ENCODE data around the gene KDM5B. TPM values are rescaled to one million over a fixed set of nuclear protein-coding genes. Genes with fewer than 3 reads are reported as not detected.

Gene KDM5B
- total and polyA plus RNA-seq, 2 experiments from 2014 or later = 87.9 to 110 TPM

- Histone ChIP-seq H3K4me3 (no peak overlapping the region), H3K36me3 (replicated peaks; ENCODE audit: insufficient read depth, low read depth) (no peaks in the 10 kb centered on the region), H3K9me3 (ENCODE audit: low read depth) (no peaks in the 10 kb centered on the region), H3K27me3 (no peaks in the 10 kb centered on the region), H3K9me2 (replicated peaks; ENCODE audit: insufficient read depth) (no peaks in the 10 kb centered on the region), H3K4me1 (ENCODE audit: insufficient read depth) (no peaks in the 10 kb centered on the region), H3K4me2 (no peak overlapping the region), H3K79me2 (no peaks in the 10 kb centered on the region), H2AFZ (no peak overlapping the region), H4K20me1 (ENCODE audit: insufficient read depth, poor library complexity, severe bottlenecking) (no peaks in the 10 kb centered on the region), H3K27ac (no peak overlapping the region)
- WGBS (ENCODE audit: low lambda C conversion rate, missing lambda C conversion rate) = 90% methylated on average over 11 of the region's 11 CpGs
- TF ChIP-seq EZH2phosphoT487 (IDR thresholded peaks at IDR 0.05; ENCODE audit: low read depth, severe bottlenecking, unreplicated experiment) = no peak
- no peak for TF ChIP-seq CTCF (IDR thresholded peaks at IDR 0.05; ENCODE audit: poor library complexity)
- no peak for DNase-seq (ENCODE audit: low spot score)
Observed at GRCh38 chr1:202843081-202843480, 34.9 kb upstream of the KDM5B start.

GRCh38 chr1:202837746-202838262, 29.6 kb upstream of the KDM5B start:
- Histone ChIP-seq H4K20me1 (ENCODE audit: insufficient read depth, poor library complexity, severe bottlenecking) (no peaks in the 10 kb centered on the region), H3K79me2 (no peaks in the 10 kb centered on the region), H2AFZ (no peak overlapping the region), H3K27me3 (no peaks in the 10 kb centered on the region), H3K9me2 (replicated peaks; ENCODE audit: insufficient read depth) (no peaks in the 10 kb centered on the region), H3K4me1 (ENCODE audit: insufficient read depth) (no peaks in the 10 kb centered on the region), H3K4me3 (no peak overlapping the region), H3K36me3 (replicated peaks; ENCODE audit: insufficient read depth, low read depth) (no peaks in the 10 kb centered on the region), H3K4me2 (no peak overlapping the region), H3K27ac (no peak overlapping the region), H3K9me3 (ENCODE audit: low read depth) (no peaks in the 10 kb centered on the region)
- TF ChIP-seq EZH2phosphoT487 (IDR thresholded peaks at IDR 0.05; ENCODE audit: low read depth, severe bottlenecking, unreplicated experiment) (no peak), CTCF (IDR thresholded peaks at IDR 0.05; ENCODE audit: poor library complexity) (no peak), EZH2 (IDR thresholded peaks at IDR 0.05; ENCODE audit: borderline replicate concordance) (no peak)
- no peak for DNase-seq (ENCODE audit: low spot score)
- WGBS (ENCODE audit: low lambda C conversion rate, missing lambda C conversion rate) = 86% methylated on average over 4 of the region's 5 CpGs

- H3K4me1 ChIP-seq (ENCODE audit: insufficient read depth) = no peaks in the 10 kb centered on the region
- H4K20me1 ChIP-seq (ENCODE audit: insufficient read depth, poor library complexity, severe bottlenecking) = no peaks in the 10 kb centered on the region
- TF ChIP-seq EZH2phosphoT487 (IDR thresholded peaks at IDR 0.05; ENCODE audit: low read depth, severe bottlenecking, unreplicated experiment) (no peak), CTCF (IDR thresholded peaks at IDR 0.05; ENCODE audit: poor library complexity) (no peak), EZH2 (IDR thresholded peaks at IDR 0.05; ENCODE audit: borderline replicate concordance) (no peak)
- no peaks in the 10 kb centered on the region for H3K9me2 ChIP-seq (replicated peaks; ENCODE audit: insufficient read depth)
- H3K27ac ChIP-seq = no peak overlapping the region
- no peaks in the 10 kb centered on the region for H3K27me3 ChIP-seq
- H3K36me3 ChIP-seq (replicated peaks; ENCODE audit: insufficient read depth, low read depth) = no peaks in the 10 kb centered on the region
- H2AFZ ChIP-seq = no peak overlapping the region
- H3K9me3 ChIP-seq (ENCODE audit: low read depth) = no peaks in the 10 kb centered on the region
- no peak for DNase-seq (ENCODE audit: low spot score)
- no peak overlapping the region for H3K4me2 ChIP-seq
- H3K79me2 ChIP-seq = no peaks in the 10 kb centered on the region
- H3K4me3 ChIP-seq = no peak overlapping the region
- WGBS (ENCODE audit: low lambda C conversion rate, missing lambda C conversion rate) = 87% methylated on average over 5 of the region's 5 CpGs
Observed at GRCh38 chr1:202836623-202837403, 28.6 kb upstream of the KDM5B start.

Measured in hepatocyte (in vitro differentiated cells).